SKM-1 treated with dmso at 0.1 percent for 144 hours (cell line): ENCODE data around the gene RAPGEF4.
A peak's percentile ranks its signal among the peaks of the same experiment; 100 is the strongest.

Experiments
- DNase-seq: peaks from one replicate; lab custom pipeline; 2025; ENCODE audit not compliant: unreplicated experiment; lab: John Stamatoyannopoulos, UW

The RAPGEF4 gene

DNA sequence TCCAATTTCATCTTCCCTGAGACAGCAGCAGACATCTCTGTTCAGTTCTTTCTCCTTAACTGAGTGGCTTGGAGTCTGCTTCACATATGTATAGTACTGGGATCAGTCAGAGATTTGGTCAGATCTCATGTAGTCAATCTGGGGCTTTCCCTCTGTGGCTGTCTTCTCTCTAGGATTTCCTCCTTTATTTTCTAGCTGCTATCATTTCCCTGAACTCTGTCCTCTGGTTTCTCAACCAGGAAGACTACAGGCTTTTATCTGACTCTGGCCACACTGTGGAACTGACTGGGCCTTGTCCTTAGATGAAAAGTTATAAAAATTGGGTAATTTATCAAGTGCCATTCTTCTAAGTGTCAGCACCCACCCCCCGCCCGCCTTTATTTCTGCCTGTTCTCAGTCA, 121.0 kb downstream of the RAPGEF4 start:
- no peak for DNase-seq

DNA sequence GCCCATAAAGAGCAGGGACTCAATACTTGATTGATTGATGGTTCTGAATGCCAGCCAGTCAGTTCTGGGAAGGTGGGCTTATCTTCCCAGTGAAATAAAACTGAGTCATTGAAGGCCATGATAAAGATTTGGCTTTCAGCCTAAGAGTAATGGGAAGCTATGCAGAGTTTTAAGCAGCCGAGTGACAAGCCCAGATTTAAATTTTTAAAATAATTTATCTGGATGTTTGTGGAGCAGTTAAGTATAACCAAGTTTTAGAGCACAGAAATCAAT, 122.8 kb downstream of the RAPGEF4 start:
- DNase-seq = no peak

DNA sequence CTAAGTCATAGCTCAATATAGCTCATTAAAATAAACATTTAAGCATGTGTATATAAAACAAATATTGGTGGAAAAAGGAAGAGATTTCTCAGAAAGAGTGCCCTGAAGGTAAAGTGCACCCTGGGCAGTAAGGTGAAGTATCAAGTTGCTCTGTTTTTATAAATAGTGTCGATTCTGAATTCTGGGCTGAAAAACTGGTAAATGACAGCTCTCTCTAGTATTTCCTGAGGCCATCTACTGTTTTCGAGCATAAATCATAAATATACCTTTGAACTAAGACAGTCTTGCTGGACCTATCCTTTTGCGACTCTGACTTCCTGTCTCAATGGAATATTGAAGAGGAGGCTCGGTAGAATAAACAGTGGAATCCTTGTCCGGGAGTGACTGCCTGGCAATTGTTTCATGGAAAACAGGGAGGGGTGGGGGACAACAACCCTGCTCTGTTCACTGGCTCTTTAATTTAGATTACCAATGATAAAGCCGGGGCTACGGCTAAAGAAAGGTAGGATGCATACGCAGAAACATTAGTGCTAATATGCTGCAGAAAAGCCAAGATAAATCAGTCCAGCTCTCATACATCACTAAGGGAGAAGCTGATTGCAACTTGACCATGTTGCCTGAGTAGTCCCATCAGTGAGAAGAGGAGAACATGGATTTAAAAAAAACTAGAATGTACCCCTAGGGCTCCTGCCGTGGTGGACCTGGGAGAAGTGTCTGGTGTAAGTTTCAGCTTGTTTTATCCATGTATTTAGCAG, 124.1 kb downstream of the RAPGEF4 start:
- DNase-seq = no peak

GRCh38 chr2:172860336-172860707, 124.7 kb downstream of the RAPGEF4 start:
- no peak for DNase-seq

DNA sequence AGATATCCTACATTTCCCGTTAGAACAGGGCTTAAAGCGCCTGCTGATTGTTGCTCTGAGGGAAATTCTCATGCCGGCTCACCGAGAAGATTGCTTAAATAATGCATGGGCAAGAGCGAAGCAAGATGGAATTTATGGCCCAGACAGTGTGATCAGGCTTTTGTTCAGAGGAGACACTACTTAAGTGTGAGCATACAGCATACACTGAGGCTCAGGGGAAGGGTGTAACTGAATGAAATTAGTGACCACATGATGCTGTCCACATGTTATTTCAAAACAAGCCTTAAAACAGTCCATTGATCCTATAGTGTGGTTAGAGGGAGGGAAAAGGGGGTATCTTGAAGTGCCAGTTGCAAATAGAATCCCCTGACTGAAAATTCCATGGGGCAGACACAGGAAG, 125.5 kb downstream of the RAPGEF4 start:
- no peak for DNase-seq

DNA sequence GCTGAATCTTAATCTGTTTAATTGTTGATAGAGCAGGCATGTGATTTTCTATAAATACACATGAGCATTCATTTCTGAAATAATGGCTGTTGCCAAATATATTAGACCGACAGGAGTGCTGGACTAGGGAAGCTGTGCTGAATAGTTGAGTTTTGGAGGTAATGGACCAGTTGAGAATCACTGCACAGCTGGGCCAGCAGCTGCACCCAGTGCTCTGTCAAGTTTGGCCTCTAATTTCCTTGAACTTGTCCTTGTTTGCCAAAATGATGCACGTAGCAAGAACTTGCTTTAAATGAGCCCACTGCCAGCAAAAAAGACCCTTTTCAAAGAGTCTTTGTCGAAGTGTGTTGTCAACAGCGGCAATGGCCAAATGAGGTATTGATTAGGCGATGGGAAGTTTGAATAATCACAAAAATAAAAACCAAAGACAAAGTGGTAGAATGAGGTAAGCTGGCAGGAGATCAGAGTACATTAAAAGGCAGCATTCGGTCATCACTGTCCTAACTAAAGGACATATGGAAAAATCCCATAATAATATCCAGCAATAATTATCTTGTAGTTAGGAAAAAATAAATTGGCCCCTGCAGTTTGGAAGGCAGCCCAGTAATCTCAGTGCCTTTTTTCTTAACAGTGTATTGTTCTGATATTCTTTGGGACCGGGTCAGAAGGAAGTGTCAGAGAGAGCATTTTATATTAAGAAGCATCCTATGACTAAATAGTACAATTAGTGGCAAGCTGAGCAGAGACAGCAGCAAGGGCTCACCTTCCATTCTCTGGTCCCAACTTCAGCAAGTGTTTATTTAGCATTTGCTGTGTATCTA, 126.2 kb downstream of the RAPGEF4 start:
- no peak for DNase-seq

DNA sequence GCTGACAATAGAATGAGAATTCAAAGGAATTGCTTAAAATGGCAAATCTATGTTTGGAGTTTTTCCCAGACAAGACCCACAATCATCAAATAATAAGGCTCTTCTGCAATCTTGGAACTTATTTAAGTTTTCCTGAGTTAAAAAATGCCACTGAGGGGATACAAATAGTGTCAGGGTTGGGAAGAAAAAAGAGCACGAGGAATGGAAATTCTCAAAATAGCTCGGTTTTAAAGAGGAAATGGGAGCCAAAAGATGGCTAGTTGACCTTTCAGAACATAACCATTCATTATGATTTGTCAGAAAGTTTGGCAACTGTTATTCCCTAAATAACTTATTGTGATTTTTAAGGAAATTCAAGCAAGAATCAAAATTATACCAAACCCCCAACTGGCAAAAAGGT, 127.7 kb downstream of the RAPGEF4 start:
- no peak for DNase-seq

DNA sequence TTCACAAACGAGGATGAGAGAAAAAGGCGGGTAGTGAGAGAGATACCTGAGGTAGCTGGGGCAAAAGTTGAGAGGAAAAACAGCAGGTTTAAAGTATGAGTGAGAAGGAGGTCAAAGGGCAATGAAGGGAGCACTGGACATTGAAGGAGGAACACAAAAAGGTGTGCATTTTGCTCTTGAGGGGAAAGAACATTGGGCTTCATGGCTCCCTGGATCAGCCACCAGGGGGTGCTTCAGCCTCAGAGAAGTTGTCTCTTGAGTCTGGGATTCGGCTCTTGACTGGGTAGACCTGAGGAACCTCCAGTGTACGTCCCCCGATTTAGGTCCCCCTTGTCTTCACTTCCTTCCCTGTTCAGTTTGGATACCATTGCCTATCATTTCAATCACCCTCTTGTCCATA, 128.5 kb downstream of the RAPGEF4 start:
- peak; percentile 4 for DNase-seq

DNA sequence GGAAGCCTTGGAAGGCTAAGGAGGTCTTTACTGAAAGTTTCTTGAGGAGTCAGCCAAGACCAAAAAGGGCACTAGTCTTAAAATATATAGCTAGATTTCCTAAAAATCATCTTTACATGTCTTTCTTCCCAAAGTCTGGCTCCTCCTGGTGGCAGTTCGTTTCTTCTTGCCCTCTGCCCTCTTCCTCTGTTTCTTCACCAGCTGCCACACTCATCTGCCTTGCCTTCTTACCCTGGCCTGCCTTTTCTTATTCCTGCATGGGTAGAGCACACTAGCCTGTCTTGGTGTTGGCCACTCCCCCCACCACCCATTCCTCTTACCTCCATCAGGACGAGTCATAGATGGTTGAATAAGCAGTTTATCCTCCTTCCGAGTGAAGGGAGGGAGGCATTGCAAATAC, 129.8 kb downstream of the RAPGEF4 start:
- no peak for DNase-seq

GRCh38 chr2:172869861-172870260, 134.2 kb downstream of the RAPGEF4 start:
- no peak for DNase-seq

DNA sequence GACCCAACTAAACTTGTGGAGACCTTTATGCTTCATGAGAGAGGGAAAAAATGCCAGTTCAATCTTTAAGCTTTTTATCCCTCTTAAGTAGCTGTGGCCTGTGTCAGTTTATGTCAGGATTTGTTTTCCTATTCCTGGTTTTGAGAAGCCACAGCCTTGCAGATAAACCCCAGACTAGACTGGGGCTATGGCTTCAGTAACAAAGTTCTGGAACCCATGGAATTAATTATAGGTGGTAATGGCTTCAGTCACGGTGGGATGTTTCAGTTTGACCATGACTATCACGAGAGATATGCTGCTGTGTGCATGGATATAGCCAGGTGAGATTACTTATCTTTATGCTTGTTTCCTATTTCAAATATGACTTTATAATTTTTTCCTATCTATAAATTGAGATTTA, 134.8 kb downstream of the RAPGEF4 start:
- no peak for DNase-seq

DNA sequence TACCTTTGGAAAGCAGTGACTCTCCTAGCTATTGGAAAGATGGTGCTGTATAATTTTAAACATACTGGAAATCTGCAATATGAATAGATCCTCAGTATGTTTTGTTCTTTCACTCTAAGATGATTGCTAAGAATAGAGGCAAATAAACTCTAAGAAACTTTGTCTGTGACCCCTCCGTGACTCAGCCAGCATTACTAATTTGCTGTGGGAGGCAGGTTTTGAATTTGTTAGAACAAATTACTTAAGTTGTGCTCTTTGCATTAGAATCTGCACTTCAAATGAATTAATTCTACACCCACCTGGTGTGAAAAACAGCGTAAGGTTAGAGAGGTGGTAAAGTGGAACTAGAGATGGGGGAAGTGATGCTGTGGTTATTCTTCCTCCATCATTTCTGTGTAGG, 142.2 kb downstream of the RAPGEF4 start:
- DNase-seq = no peak

- no peak for DNase-seq
These were observed 142.6 kb downstream of the RAPGEF4 start for GRCh38 chr2:172878260-172878659.

- DNase-seq = no peak
These were observed 148.7 kb downstream of the RAPGEF4 start for GRCh38 chr2:172884336-172884735.

DNA sequence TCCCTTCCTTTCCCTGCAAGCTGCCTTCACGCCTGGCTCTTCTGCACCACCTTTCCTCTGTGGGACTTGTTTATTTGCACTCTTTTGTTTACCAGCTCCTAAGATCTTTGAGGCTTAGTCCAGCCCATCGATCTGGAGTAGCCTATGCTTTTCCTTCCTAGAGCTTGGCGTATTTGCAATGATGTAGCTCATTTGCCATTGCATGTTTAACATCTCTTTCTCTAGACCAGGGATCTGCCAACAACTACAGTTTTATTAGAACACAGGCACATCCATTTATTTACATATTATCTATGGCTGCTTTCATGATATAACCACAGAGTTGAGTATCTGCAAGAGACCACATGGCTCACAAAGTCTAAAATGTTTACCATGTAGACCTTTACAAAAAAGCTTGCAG, 150.4 kb downstream of the RAPGEF4 start:
- no peak for DNase-seq

- no peak for DNase-seq
These were observed 151.6 kb downstream of the RAPGEF4 start for GRCh38 chr2:172887280-172887679.

DNA sequence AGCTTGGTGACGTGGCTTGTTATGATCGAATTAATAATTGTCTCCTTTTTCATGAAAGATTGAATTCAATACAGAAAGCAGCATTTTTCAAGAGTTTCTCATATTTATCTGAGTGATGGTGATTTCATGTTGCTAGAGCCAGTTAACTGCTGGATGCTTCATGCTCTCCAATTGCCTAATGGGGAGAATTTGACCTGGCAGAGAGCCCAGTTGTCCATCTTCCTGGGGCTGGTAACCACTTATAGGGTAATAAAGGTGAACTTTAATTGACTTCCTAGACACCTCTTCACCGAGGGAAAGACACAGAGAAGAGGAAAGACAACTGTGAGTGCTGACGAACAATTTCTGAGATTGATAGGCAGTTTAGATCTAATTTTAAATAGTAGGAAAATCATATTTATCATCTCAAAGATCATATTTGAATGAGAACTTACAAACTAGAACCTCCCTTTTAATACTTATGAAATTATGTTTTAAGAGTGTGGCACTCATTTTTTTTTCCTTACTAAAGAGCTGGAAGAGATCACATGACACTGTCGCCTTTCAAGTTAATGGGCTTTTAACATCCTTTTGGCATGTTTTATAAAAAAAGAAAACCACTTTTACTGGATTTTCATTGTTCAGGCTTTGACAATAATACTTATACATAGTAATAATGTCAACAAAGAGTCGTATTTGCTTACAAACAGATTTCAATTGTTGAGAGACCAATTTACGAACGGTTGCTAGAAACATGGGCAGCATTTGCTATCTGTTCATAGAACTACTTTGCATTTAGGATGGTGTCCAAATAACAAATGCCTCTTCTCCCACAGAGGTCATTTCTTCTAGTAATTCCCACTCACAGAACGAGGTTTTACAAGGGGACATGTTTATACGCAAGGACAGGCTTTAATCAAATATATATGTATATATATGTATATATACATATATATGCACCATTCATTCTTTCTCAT, 153.3 kb downstream of the RAPGEF4 start:
- DNase-seq = no peak

DNA sequence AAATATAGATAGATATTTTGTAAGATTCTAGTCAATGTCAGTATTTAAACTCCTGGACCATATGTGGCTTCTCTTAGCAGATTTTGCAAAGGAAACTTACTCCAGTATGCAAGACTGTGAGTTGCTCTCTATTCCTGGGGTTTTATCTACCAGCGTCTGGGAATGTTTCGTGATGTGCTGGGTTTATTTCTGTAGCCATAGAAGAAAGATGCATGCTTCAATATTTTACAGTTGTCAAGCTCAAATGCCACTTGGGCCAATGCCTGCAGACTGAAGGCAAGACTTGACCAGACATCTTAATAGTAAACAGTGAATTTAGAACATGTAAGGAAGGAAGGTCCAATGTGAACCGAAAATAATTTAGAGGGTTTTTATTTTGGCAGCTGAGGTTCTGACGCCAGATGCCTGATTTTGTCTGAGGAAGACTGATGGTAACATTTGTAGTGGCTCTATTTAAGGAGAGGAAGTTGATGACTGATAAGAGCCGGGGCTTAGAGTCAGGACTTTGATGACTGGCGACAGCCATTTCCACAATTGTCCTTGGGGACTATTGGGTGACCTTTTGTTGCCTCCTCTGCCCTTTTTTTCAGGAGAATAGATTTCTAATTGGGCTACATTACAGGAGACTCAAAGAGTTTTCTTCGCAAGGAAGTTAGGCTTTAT, 154.3 kb downstream of the RAPGEF4 start:
- no peak for DNase-seq

DNA sequence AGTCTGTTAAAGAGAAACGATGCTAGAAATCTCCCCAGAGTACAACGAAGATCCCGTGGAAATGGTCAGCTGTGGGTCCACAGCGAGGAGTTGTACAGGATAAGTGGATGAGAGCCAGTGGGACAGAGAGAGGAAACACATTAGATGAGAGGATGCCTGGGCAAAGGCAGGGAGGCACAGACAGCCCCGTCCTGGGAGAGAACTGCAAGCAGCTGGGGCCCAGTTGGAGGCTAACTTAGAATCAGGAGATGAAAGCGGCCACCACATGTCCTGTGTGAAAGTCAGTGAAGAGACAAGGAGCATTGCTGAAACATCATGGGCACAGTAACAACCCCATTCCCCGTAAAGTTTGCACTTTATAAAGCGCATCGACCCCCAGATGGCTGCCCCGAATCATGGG, 157.5 kb downstream of the RAPGEF4 start:
- no peak for DNase-seq

- DNase-seq = no peak
These were observed 158.0 kb downstream of the RAPGEF4 start for GRCh38 chr2:172893671-172894070.

DNA sequence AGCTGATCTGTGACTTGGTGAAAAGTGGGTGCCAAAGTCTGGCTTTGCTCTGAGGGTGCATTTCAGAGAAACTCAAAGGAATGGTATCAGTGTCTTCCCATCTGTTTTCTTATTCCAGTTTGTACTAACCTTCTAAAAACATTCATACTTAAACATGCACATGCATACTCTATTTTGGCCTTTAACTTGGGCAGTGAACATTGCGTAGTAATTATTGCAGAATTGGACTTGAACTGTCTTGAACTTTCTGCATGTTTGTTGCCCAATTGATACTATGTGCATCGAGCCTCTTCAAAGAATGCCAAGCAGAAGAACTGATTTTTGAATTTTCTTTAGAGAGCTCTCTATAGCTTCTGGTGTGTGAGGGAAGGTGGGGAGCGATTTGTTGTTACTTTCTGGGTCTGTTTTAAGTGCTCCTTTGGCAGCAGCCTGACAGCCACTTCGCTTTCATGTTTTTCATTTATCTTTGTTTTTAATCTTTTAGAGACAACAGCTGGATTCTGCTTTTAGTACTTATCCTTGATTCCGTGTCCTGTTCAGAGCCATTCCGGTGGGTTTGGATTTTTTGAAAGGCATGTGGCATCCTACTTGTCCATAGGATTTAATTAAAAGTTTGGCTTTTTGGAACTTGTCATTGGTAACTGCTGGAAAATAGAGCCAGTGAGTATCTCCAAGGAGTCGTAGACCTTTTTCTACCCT, 159.2 kb downstream of the RAPGEF4 start:
- DNase-seq = no peak
